ENCODE results near the gene ADAD1.

GRCh38 chr4:122434285-122434684, 55.5 kb downstream of the ADAD1 start:
- no peak for TF ChIP-seq CTCF (IDR thresholded peaks at IDR 0.05)
- TF ChIP-seq POLR2A (IDR thresholded peaks at IDR 0.05), result no peak
